BJ (cell line): ENCODE results near the gene LUM. TPM values are rescaled to one million over a fixed set of nuclear protein-coding genes. Genes with fewer than 3 reads are reported as not detected.

Source experiments
- CTCF ChIA-PET: fragments of 350-600 bp; formaldehyde crosslinking; extraction: SDS; loops from one replicate; lab custom pipeline; 2021; ENCODE audit warnings: antibody characterized with exemption, inconsistent platforms; lab: Yijun Ruan, JAX
- POLR2A ChIA-PET: fragments of 300-600 bp; sonication (Branson Sonifier 250); formaldehyde crosslinking; extraction: SDS; loops from one replicate; lab custom pipeline; 2021; ENCODE audit warnings: antibody characterized with exemption; lab: Charles Lee
- DNase-seq: peaks from one replicate; pipeline ENCODE4 v3.0.0-alpha.2; 2011; ENCODE audit warnings: low read depth
- H3K27me3 ChIP-seq: 2 replicates; pipeline ENCODE4 v1.6.0; 2011; ENCODE audit warnings: low read length; ENCODE audit not compliant: control insufficient read depth, insufficient read depth
- H3K36me3 ChIP-seq: 2 replicates; pipeline ENCODE4 v1.5.1; 2011; ENCODE audit warnings: low read length; ENCODE audit not compliant: control insufficient read depth, insufficient read depth
- H3K4me3 ChIP-seq: 2 replicates; pipeline ENCODE4 v1.5.1; 2011; ENCODE audit warnings: low read depth, mild to moderate bottlenecking, control low read depth, low read length
- polyA plus RNA-seq: library from polyadenylated mRNA; depleted of rRNA; stranded (reverse); fragments of >200 nt; gene quantifications from 2 replicates; pipeline ENCODE4 v1.2.3, GENCODE V29; 2011
- TF ChIP-seq, protein P1 (sequence below): IDR thresholded peaks from 2 replicates; pipeline ENCODE4 v1.5.1; 2011; ENCODE audit warnings: low read depth, mild to moderate bottlenecking, control low read depth, inconsistent platforms, low read length, moderate library complexity; ENCODE audit not compliant: insufficient read depth

Gene LUM
- polyA plus RNA-seq, 1 experiment, result 677 TPM

DNA sequence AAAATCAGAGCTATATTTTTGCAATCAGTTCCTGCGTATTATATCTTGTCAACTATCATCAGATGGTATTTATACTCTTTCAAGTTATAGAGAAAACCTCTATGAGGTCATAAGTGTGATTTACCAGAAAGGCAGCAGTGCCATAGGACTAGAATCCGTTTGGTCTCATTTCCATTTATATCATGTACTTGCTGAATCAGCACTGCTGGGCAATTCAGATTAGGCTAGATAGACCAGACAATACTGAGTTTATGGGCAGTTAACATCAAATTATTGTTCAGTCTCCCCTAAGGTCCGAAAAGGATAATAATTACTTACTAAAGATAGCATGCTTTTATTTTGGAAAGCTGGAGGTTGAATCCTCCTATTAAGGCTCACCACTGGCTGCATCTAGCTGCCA is 46.7 kb downstream of the LUM start:
- TF ChIP-seq, protein P1, sequence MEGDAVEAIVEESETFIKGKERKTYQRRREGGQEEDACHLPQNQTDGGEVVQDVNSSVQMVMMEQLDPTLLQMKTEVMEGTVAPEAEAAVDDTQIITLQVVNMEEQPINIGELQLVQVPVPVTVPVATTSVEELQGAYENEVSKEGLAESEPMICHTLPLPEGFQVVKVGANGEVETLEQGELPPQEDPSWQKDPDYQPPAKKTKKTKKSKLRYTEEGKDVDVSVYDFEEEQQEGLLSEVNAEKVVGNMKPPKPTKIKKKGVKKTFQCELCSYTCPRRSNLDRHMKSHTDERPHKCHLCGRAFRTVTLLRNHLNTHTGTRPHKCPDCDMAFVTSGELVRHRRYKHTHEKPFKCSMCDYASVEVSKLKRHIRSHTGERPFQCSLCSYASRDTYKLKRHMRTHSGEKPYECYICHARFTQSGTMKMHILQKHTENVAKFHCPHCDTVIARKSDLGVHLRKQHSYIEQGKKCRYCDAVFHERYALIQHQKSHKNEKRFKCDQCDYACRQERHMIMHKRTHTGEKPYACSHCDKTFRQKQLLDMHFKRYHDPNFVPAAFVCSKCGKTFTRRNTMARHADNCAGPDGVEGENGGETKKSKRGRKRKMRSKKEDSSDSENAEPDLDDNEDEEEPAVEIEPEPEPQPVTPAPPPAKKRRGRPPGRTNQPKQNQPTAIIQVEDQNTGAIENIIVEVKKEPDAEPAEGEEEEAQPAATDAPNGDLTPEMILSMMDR, result no peak
- H3K4me3 ChIP-seq, result no peak overlapping the region
- ChIA-PET CTCF (interaction anchor here (1.0 to 2.2 kb wide), 4 partner anchors 10 to 79 kb away, joined by 3 to 5 read pairs (median 4); no protein-coding TSS in a partner anchor), POLR2A (no interaction called here)
- H3K27me3 ChIP-seq, result no peaks in the 10 kb centered on the region
- no peak for DNase-seq
- H3K36me3 ChIP-seq, result no peaks in the 10 kb centered on the region

DNA sequence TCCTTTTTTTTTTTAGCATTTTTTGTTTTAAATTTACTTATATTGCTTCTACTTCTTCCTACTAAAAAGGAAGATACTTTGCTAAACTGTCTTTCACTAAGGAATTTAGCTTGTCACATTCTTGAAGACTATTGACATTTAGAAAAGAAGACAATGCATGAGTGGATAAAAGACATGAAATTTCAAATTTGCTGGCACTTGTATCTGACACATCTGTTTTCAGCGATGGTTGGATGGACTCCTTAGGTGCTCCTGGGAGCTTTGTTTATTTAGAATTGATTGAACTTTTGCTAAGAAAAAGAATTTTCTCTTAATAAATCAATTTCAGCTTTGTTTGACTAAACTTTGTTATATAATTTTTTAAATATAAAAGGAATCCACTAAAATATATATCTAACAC is 50.2 kb downstream of the LUM start:
- CTCF ChIA-PET, result no interaction called here
- POLR2A ChIA-PET, result no interaction called here
- Histone ChIP-seq H3K4me3 (no peak overlapping the region), H3K27me3 (no peaks in the 10 kb centered on the region), H3K36me3 (no peaks in the 10 kb centered on the region)
- TF ChIP-seq, protein P1, result no peak
- DNase-seq, result no peak

DNA sequence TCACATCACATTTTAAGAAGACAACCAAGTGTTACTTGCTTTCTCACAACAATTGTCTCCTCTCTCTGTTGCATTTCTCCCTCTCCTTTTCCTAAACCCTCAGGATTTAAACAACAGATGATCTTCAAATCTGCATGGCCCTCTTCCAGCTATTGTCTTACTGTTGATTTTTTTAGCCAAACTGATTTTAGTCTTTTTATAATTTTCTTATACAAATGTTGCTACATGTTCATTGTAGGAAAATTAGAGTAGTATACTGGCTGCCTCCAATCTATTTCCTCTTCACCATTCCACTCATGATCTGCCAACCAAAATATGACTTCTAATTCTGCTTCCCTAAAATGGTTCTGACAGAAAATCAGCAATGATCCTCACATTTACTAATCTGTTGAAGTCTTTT is 52.1 kb downstream of the LUM start:
- no peak for DNase-seq
- Histone ChIP-seq H3K4me3 (no peak overlapping the region), H3K36me3 (no peaks in the 10 kb centered on the region), H3K27me3 (no peaks in the 10 kb centered on the region)
- POLR2A ChIA-PET, result no interaction called here
- CTCF ChIA-PET, result no interaction called here
- TF ChIP-seq, protein P1, result no peak

DNA sequence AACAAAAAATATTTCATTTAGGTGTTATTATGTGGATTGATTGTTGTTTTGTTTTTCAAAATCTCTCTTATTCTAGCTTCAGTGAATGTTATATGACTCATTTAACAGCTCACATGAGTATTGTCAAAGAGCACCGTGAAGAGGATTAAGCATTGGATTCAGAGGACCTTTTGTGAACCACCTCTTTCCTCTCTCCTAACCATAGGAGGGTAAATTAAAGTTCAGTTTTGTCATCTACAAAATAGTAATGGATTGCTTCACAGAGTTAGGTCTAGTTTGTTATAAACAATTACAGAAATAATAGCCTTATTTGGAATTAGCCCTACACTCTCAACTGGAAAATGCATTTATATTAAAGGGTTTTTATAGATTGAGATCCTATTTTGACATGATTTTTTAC is 52.5 kb downstream of the LUM start:
- ChIA-PET CTCF (no interaction called here), POLR2A (no interaction called here)
- Histone ChIP-seq H3K4me3 (no peak overlapping the region), H3K36me3 (no peaks in the 10 kb centered on the region), H3K27me3 (no peaks in the 10 kb centered on the region)
- TF ChIP-seq, protein P1, result no peak
- DNase-seq, result no peak

DNA sequence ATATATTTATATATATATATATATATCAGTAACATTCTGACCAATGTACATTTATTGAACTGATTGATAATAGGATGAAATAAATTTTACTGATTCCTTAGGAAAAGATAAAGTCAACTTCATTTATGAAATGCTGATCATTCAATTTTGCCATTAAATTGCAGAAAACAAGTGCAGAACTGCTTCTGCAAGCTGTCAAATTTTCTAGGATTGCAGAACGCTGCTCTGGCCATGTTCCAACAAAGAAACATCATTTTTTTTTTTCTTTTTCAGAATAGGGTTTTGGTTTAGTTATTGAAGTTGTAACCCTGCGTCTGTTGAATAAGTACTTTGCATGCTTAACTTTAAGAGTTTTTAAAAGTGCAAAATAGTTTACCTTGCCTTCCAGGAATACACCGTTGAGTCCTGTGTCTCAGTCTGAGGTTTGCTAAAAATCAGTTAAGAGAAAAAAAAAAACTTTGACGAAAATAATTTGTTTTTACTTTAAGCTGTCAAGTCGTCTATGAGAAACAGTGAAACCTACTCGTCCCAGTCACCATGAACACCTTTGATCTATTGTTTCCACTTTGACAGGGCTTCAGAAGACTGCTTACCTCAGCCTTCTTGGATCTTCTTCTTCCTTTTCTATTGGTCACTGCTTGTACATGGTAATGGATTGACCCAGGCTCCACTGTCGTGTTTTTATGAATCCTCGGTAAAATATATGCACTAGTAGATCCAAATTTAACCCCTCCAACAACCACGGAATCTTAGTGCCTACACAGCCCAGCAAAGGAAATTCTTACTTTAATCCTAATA is 53.7 kb downstream of the LUM start, which contains the start of gene KERA:
Gene KERA, minus strand, starts transcription at position 657 of the 798 bp plus-strand sequence. CDS start 1,743 bp downstream, outside the sequence.
- CTCF ChIA-PET, result interaction anchor here (0.6 kb wide), 1 partner anchor 1571 kb away, joined by 3 read pairs; no protein-coding TSS in a partner anchor

More for the DNA sequence above, 53.7 kb downstream of the LUM start, which contains the start of gene KERA:
- DNase-seq, result no peak
- Histone ChIP-seq H3K27me3 (no peaks in the 10 kb centered on the region), H3K36me3 (no peaks in the 10 kb centered on the region), H3K4me3 (no peak within 1 kb of the TSS)
- POLR2A ChIA-PET, result no interaction called here
- TF ChIP-seq, protein P1, result no peak
